Measurements from ENCODE around the gene BRINP3. TPM values are rescaled to one million over a fixed set of nuclear protein-coding genes. Genes with fewer than 3 reads are reported as not detected.

Gene BRINP3
- total RNA-seq, 1 donor = 2.3 TPM

DNA sequence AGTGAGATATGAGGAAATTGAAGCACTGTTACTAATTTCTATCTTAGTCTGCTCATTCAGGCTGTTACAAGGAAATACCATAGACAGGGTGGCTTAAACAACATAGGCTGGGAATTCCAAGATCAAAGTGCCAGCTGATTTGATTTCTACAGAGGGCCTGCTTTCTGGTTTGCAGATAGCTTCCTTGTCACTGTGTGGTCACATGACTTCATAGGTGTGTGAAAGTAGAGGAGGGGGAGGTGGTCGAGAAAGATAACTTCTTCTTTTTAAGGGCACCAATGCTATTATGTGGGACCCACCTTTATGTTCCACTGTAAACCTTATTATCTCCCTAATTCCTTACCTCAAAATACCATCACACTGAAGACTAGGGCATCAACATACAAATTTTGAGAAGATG lies 6.4 kb upstream of the BRINP3 start:
- no peak overlapping the region for H3K4me3 ChIP-seq (ENCODE audit: low read depth, low read length)
- TF ChIP-seq, protein P1, sequence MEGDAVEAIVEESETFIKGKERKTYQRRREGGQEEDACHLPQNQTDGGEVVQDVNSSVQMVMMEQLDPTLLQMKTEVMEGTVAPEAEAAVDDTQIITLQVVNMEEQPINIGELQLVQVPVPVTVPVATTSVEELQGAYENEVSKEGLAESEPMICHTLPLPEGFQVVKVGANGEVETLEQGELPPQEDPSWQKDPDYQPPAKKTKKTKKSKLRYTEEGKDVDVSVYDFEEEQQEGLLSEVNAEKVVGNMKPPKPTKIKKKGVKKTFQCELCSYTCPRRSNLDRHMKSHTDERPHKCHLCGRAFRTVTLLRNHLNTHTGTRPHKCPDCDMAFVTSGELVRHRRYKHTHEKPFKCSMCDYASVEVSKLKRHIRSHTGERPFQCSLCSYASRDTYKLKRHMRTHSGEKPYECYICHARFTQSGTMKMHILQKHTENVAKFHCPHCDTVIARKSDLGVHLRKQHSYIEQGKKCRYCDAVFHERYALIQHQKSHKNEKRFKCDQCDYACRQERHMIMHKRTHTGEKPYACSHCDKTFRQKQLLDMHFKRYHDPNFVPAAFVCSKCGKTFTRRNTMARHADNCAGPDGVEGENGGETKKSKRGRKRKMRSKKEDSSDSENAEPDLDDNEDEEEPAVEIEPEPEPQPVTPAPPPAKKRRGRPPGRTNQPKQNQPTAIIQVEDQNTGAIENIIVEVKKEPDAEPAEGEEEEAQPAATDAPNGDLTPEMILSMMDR (IDR thresholded peaks at IDR 0.05; ENCODE audit: insufficient read depth, low read length) = no peak
- no peak for DNase-seq (ENCODE audit: low read depth)

DNA sequence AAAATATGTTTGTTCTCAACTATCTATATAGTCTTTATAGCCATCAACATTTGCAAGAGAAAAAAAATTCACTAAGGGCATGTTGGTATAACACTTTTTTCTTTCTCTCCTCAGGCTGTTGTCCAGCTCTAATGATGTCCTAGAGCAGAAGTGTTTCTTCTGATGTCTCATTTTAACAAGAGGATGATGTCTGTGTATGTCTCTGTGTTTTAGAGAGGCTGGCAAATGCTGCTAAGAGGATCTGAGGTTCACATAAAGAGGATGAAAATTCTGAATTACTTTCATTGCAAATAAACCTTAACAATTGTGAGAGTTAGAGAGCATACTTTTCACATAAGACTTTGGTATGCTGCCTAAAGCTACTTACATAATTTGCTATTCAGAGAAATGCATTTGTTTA lies 2.6 kb upstream of the BRINP3 start:
- TF ChIP-seq, protein P1 (IDR thresholded peaks at IDR 0.05; ENCODE audit: insufficient read depth, low read length) = no peak

DNA sequence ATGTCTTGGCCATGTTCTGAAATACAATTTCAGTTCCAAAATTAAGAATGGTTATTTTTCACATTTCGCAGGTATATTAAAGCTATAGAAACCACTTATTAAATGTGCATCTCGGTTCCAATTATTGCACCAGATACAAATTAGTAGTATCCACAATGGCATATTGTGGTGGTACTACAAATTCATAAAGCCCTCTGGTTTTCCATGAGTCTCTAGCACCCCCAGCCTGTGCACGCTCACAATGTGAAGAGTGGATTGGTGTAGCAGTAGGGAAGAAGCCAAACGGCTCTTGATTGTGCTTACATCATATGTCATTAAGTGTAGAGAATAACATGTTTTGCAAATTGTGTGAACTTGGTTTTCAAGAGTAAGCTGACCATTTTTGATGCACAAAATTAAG lies 1.9 kb upstream of the BRINP3 start:
- TF ChIP-seq, protein P1 (IDR thresholded peaks at IDR 0.05; ENCODE audit: insufficient read depth, low read length) = no peak
- DNase-seq (ENCODE audit: low read depth) = no peak
- no peak overlapping the region for H3K4me3 ChIP-seq (ENCODE audit: low read depth, low read length)

More for the DNA sequence above, 2.6 kb upstream of the BRINP3 start:
- no peak for DNase-seq (ENCODE audit: low read depth)
- H3K4me3 ChIP-seq (ENCODE audit: low read depth, low read length) = no peak overlapping the region

DNA sequence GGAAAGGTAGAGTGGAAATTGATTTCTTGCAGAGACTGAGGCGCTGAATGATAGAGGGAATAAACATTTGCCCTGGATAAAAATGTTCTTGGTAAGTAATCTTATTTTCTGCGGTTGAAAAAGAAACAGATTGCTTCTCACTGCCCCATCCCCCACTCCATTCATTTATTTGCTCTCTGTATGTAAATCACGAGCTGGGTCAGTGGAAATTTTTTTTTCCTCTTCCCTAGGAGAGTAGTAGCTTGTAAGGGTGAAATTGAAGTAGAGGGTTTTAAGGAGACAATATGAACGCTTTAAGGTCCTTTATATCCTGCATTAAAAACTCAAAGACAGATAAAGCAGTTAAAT lies 1.4 kb upstream of the BRINP3 start:
- DNase-seq (ENCODE audit: low read depth) = peak; percentile 17
- H3K4me3 ChIP-seq (ENCODE audit: low read depth, low read length) = peak overlapping the region; percentile 61
- TF ChIP-seq, protein P1 (IDR thresholded peaks at IDR 0.05; ENCODE audit: insufficient read depth, low read length) = no peak

DNA sequence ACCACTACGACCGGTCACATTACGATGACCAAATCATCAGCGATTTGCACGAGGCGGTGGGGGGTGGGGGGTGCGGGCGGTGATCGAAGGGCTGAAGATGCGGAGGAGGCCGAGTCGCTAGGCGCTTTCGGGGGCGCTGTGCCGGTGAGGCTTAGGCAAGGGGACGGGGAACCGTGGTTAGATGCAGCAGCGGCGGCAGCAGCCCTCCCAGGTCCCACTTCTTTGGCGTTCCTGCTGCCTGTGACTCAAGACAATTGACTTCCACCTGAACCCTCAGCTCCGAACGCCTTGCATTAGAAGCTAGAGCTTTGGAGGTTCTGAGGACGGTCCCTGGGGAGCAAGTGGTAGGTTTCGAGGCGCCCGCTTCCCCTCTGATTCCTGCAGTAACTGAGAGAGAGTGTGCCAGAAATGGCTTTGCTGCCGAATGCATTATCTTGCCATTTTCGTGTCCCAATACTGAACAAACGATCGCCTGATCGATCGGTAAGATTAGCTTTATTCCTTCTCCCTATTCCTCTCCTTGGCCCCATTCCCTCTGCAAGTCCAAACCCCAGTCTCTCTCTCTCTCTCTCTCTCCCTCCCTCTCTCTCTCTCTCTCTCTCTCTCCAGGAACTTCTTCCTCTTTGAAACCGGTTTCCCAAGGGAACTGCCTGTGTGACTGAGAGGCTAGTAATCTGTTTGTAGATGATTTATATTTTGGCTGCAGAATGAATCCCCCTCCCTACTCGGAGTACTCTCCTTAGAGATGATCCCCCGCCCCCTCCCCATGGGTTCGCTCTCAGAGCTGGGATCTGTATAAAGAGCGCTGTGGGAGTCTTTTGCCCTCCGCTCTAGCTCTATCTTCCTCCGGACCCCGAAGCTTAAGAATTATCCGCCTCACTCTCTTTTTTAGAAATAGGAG lies 735 bp upstream of the BRINP3 start:
- peak; percentile 35 for DNase-seq (ENCODE audit: low read depth)
- H3K4me3 ChIP-seq (ENCODE audit: low read depth, low read length) = peak overlapping the region; percentile 61
- TF ChIP-seq, protein P1 (IDR thresholded peaks at IDR 0.05; ENCODE audit: insufficient read depth, low read length) = no peak

DNA sequence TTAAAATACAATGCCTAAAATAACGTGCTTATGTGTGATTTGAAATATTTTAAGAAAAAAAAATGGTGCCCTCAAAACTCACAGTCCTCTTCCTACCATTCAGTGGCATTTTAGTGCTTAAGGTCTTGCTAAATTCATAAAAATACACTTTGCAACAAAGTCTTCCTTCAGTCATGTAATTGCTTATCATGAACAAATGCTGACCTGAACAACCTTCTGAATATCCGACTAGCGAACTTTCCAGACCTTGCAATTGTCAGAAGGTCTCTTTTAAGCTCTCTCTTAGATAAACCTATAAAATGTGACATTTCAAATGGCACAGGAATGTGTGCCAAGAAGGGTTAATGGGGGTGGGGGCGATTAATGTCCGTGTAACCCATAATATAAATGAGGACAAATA lies 858 bp downstream of the BRINP3 start:
- no peak overlapping the region for H3K4me3 ChIP-seq (ENCODE audit: low read depth, low read length)
- TF ChIP-seq, protein P1 (IDR thresholded peaks at IDR 0.05; ENCODE audit: insufficient read depth, low read length) = no peak
- no peak for DNase-seq (ENCODE audit: low read depth)
